Endothelial cell of umbilical vein (primary cell): ENCODE data around the gene GYS2. TPM values are rescaled to one million over a fixed set of nuclear protein-coding genes. Genes with fewer than 3 reads are reported as not detected.

ENCODE experiments used
- BruUV-seq: library from RNA; stranded (reverse); fragments of 400-500 nt; replicated peaks from 2 replicates; lab custom pipeline; 2021; lab: Mats Ljungman, UMichigan
- CTCF ChIA-PET: fragments of 300-600, 350-600 bp; sonication (Branson Sonifier 250); formaldehyde crosslinking; loops from one replicate; lab custom pipeline; 2021; ENCODE audit warnings: antibody characterized with exemption, inconsistent platforms; lab: Charles Lee
- POLR2A ChIA-PET: fragments of 300-600, 350-600 bp; sonication (Branson Sonifier 250); formaldehyde crosslinking; loops from one replicate; lab custom pipeline; 2021; ENCODE audit warnings: antibody characterized with exemption, inconsistent platforms; lab: Charles Lee
- DNase-seq: peaks from one replicate; pipeline ENCODE4 v3.0.0-alpha.2; 2011; ENCODE audit warnings: low read depth, low spot score
- FAIRE-seq: peaks from 2 replicates; lab custom pipeline; 2011; peaks lifted over from hg19 to GRCh38; lab: Jason Lieb, UNC
- H2AFZ ChIP-seq: 2 replicates; pipeline ENCODE4 v1.6.0; 2012; ENCODE audit warnings: low read depth, low read length, control low read depth, inconsistent platforms
- H3K27ac ChIP-seq: 2 replicates; pipeline ENCODE4 v1.5.1; 2011; ENCODE audit warnings: low read depth, mild to moderate bottlenecking, control low read depth, low read length, moderate library complexity; ENCODE audit not compliant: insufficient read depth
- H3K27me3 ChIP-seq, 2 experiments: 2 replicates each; pipeline versions ENCODE4 v1.6.0 to v1.6.1; 2011; ENCODE audit warnings: low read length in 2 of 2, mixed read lengths in 1 of 2; ENCODE audit not compliant: control insufficient read depth in 2 of 2, insufficient read depth in 2 of 2
- H3K36me3 ChIP-seq, 2 experiments: 2 replicates in 1 of 2; 3 replicates in 1 of 2; pipeline ENCODE4 v1.5.1; 2011; ENCODE audit warnings: low read length in 2 of 2, mild to moderate bottlenecking in 1 of 2, moderate library complexity in 1 of 2; ENCODE audit not compliant: control insufficient read depth in 2 of 2, insufficient read depth in 2 of 2; ENCODE audit errors: extremely low read depth in 1 of 2
- H3K4me1 ChIP-seq: 3 replicates; pipeline ENCODE4 v1.5.1; 2011; ENCODE audit warnings: mild to moderate bottlenecking, low read length; ENCODE audit not compliant: control insufficient read depth, insufficient read depth; ENCODE audit errors: extremely low read depth
- H3K4me2 ChIP-seq: 2 replicates; pipeline ENCODE4 v1.6.1; 2011; ENCODE audit warnings: low read length, control low read depth, mixed read lengths; ENCODE audit not compliant: insufficient read depth
- H3K4me3 ChIP-seq, 3 experiments: fragments of 200-600 bp in 1 of 3; sonication (generic), shearing (Covaris generic) in 1 of 3; replicated peaks in 1 of 3; 2 replicates each; pipeline ENCODE4 v1.5.1; 2011 to 2016; ENCODE audit warnings: control low read depth in 3 of 3, low read length in 3 of 3, mild to moderate bottlenecking in 2 of 3, inconsistent platforms in 1 of 3, low read depth in 1 of 3, moderate library complexity in 1 of 3; ENCODE audit not compliant: insufficient read depth in 1 of 3
- H3K79me2 ChIP-seq: 2 replicates; pipeline ENCODE4 v1.6.0; 2012; ENCODE audit warnings: low read length, inconsistent platforms; ENCODE audit not compliant: control insufficient read depth, insufficient read depth
- H3K9ac ChIP-seq: replicated peaks from 2 replicates; pipeline ENCODE3; 2011; ENCODE audit warnings: low read length, control low read depth; ENCODE audit not compliant: insufficient read depth; ENCODE audit errors: extremely low read depth
- H3K9me1 ChIP-seq: replicated peaks from 3 replicates; pipeline ENCODE4 v1.6.0; 2011; ENCODE audit warnings: mild to moderate bottlenecking, low read length; ENCODE audit not compliant: control insufficient read depth, insufficient read depth; ENCODE audit errors: extremely low read depth
- H3K9me3 ChIP-seq: replicated peaks from 2 replicates; pipeline ENCODE4 v1.5.1; 2012; ENCODE audit warnings: low read length, inconsistent platforms; ENCODE audit not compliant: control insufficient read depth, insufficient read depth
- H4K20me1 ChIP-seq: replicated peaks from 2 replicates; pipeline ENCODE3; 2011; ENCODE audit warnings: mild to moderate bottlenecking, low read length; ENCODE audit not compliant: control insufficient read depth, insufficient read depth; ENCODE audit errors: extremely low read depth
- EZH2 ChIP-seq: IDR thresholded peaks from 2 replicates; pipeline ENCODE4 v1.6.1; 2012; ENCODE audit warnings: borderline replicate concordance, low read depth, mild to moderate bottlenecking, moderate library complexity, low read length, inconsistent platforms; ENCODE audit not compliant: severe bottlenecking
- FOS ChIP-seq: IDR thresholded peaks from 2 replicates; pipeline ENCODE4 v1.6.1; 2011; ENCODE audit warnings: mild to moderate bottlenecking, low read length, moderate library complexity, borderline replicate concordance; ENCODE audit not compliant: insufficient read depth
- GATA2 ChIP-seq: IDR thresholded peaks from 2 replicates; pipeline ENCODE4 v1.7.0; 2011; ENCODE audit warnings: low read depth, mild to moderate bottlenecking, moderate library complexity, mixed read lengths, low read length; ENCODE audit not compliant: insufficient read length, insufficient read depth
- JUN ChIP-seq: IDR thresholded peaks from 2 replicates; pipeline ENCODE4 v1.6.1; 2011; ENCODE audit warnings: borderline replicate concordance, low read depth; ENCODE audit not compliant: insufficient read length, insufficient read depth
- MAX ChIP-seq: IDR thresholded peaks from 2 replicates; pipeline ENCODE4 v1.6.1; 2011; ENCODE audit not compliant: insufficient read depth, insufficient read length
- MYC ChIP-seq: IDR thresholded peaks from one replicate; pipeline ENCODE4 v1.6.1; 2011; ENCODE audit warnings: mild to moderate bottlenecking, low read depth, low read length
- POLR2A ChIP-seq: IDR thresholded peaks from 2 replicates; pipeline ENCODE4 v1.6.1; 2012; ENCODE audit warnings: low read depth, mild to moderate bottlenecking, control low read depth, low read length
- POLR2AphosphoS5 ChIP-seq: IDR thresholded peaks from 2 replicates; pipeline ENCODE4 v1.6.1; 2012; ENCODE audit warnings: low read depth, mild to moderate bottlenecking, control low read depth, low read length, moderate library complexity; ENCODE audit not compliant: insufficient read depth
- dilution Hi-C: fragments of 300-500 bp; cut with MboI; formaldehyde crosslinking; loops from one replicate; pipeline ENCODE4 v1.15.0; 2019; ENCODE audit warnings: low sequenced_read_pairs; ENCODE audit not compliant: extremely low pct_ligation_motif_present
- intact Hi-C: fragments of 100-400 bp; cut with micrococcal nuclease; formaldehyde crosslinking; loops from one replicate; pipeline ENCODE4 v1.10.0; 2022
- polyA plus RNA-seq, 4 experiments: library from polyadenylated mRNA; depleted of rRNA in 3 of 4; stranded (reverse) in 3 of 4; unstranded in 1 of 4; fragments of >200 nt; gene quantifications; 2 replicates each; pipeline versions ENCODE4 v1.2.1 to v1.2.3, GENCODE V29; 2011 to 2012; ENCODE audit warnings: missing spikeins in 1 of 4
- total RNA-seq: library from RNA; stranded (reverse); gene quantifications from 2 replicates; pipeline ENCODE4 v1.2.3, GENCODE V29; 2021
- TF ChIP-seq, protein P1 (sequence below), 2 donors: IDR thresholded peaks; 1 replicate in 1 of 2; 2 replicates in 1 of 2; pipeline ENCODE4 v1.5.1; 2011; ENCODE audit warnings: low read length in 2 of 2, mild to moderate bottlenecking in 2 of 2, moderate library complexity in 2 of 2, control low read depth in 1 of 2, inconsistent platforms in 1 of 2, low read depth in 1 of 2; ENCODE audit not compliant: insufficient read depth in 1 of 2; ENCODE audit errors: extremely low read depth in 1 of 2

Gene GYS2
- total and polyA plus RNA-seq, 2 donors (not counting 3 experiments of a cell fraction or from before 2014, with no cell fraction given): 0.04 TPM; not detected in 1

DNA sequence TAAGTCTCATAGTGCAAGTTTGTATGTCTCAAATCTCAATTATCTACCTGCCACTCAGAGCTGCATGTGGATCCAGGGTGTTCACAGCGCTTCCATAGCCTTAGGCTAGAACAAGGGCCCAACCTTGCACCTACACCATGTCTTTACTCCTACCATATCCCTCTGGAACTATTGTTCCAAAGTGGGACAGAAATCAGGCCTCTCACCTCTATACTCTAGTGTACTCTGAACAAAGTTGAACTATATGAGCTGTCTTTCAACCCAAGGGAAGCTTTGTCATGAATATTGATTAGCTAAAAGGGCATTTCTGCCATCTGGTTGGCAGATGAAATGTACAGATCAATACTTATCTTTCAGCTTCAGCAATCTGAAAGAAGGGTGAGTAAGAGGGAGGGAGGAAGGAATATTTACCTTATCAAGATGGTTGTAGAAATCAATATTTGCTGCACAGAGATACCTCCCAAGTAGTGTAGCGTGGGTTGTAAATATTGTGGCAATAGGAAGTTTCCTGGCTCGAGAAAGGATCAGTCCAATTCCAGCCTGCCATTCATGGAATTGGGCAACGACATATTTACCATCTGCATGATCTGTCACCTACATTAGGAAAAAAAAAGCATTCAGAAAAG, 30.8 kb downstream of the GYS2 start:
- H2AFZ ChIP-seq: no peak overlapping the region
- H3K36me3 ChIP-seq: no peaks in the 10 kb centered on the region
- TF ChIP-seq JUN (no peak), EZH2 (no peak), POLR2AphosphoS5 (no peak), FOS (no peak), POLR2A (no peak), MYC (no peak), GATA2 (no peak), MAX (no peak)
- TF ChIP-seq, protein P1, sequence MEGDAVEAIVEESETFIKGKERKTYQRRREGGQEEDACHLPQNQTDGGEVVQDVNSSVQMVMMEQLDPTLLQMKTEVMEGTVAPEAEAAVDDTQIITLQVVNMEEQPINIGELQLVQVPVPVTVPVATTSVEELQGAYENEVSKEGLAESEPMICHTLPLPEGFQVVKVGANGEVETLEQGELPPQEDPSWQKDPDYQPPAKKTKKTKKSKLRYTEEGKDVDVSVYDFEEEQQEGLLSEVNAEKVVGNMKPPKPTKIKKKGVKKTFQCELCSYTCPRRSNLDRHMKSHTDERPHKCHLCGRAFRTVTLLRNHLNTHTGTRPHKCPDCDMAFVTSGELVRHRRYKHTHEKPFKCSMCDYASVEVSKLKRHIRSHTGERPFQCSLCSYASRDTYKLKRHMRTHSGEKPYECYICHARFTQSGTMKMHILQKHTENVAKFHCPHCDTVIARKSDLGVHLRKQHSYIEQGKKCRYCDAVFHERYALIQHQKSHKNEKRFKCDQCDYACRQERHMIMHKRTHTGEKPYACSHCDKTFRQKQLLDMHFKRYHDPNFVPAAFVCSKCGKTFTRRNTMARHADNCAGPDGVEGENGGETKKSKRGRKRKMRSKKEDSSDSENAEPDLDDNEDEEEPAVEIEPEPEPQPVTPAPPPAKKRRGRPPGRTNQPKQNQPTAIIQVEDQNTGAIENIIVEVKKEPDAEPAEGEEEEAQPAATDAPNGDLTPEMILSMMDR (IDR thresholded peaks at IDR 0.05; ENCODE audit: extremely low read depth in 1 of 2, insufficient read depth in 1 of 2, low read depth in 1 of 2, low read length in 2 of 2): no peak
- H3K9me3 ChIP-seq: no peaks in the 10 kb centered on the region
- no peaks in the 10 kb centered on the region for H3K9me1 ChIP-seq
- ChIA-PET CTCF (interaction anchor here (1.5 kb wide), 1 partner anchor 9 kb away, joined by 3 read pairs; no protein-coding TSS in a partner anchor), POLR2A (no interaction called here)
- no peak overlapping the region for H3K9ac ChIP-seq
- no TSS peak for BruUV-seq
- no peaks in the 10 kb centered on the region for H3K79me2 ChIP-seq
- intact Hi-C loops (no loop called here), dilution Hi-C loops (no loop called here)
- no peak for FAIRE-seq
- peaks cover 1 to 6% of the 10 kb centered on the region in 2 experiments for H3K27me3 ChIP-seq
- H3K27ac ChIP-seq: no peak overlapping the region
- H3K4me1 ChIP-seq: no peaks in the 10 kb centered on the region
- no peak for DNase-seq
- no peak overlapping the region for H3K4me2 ChIP-seq
- H3K4me3 ChIP-seq: no peak overlapping the region
- H4K20me1 ChIP-seq: no peaks in the 10 kb centered on the region
